GM20431 (cell line): ENCODE measurements around the gene KIF26A.
"Not testable (repeated sequence)": the region's sequence is repeated elsewhere in the genome, so short reads cannot be mapped to it uniquely, and the experiment has no call there.

ENCODE experiments used
- in situ Hi-C: fragments of 300-500 bp; cut with MseI, MboI; formaldehyde crosslinking; loops from one replicate; pipeline ENCODE4 v1.15.0; 2020; ENCODE audit warnings: low sequenced_read_pairs; ENCODE audit not compliant: unreplicated experiment

KIF26A gene

GRCh38 chr14:104202259-104203070, 64.1 kb downstream of the KIF26A start:
- in situ Hi-C loops = no loop called here

DNA sequence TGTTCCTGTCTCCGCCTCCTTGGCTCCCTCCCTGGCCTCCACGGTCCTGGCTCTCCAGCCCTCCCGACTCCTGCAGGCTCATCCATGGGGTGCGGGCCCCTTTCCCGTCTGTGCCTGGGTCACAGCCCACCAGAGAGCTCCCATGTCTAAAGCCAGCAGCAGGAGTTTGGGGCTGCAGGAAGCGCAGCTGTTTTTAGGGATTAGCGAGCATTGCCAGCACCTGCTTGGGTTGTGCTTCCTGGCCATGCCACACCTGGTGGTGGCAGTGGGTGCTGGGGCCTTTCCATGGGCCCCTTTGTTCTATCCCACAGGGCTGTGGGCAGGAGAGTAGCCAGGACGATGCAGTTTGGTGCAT, 64.7 kb downstream of the KIF26A start:
- in situ Hi-C loops = no loop called here

DNA sequence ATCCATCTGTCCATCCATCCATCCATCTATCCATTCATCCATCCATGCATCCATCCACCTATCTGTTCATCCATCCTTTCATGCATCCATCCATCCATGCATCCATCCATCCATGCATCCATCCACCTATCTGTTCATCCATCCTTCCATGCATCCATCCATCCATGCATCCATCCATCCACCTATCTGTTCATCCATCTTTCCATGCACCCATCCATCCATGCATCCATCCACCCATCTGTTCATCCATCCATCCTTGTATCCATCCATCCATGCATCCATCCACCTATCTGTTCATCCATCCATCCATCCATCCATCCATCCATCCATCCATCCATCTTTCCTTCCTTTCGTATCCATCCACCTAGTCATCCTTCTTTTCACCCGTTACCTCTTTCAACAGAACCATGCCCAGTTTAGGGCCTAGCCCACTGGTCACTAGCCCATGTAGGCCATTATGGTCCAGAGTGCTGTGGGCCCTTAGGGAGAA, 66.3 kb downstream of the KIF26A start:
- in situ Hi-C loops = no loop called here

DNA sequence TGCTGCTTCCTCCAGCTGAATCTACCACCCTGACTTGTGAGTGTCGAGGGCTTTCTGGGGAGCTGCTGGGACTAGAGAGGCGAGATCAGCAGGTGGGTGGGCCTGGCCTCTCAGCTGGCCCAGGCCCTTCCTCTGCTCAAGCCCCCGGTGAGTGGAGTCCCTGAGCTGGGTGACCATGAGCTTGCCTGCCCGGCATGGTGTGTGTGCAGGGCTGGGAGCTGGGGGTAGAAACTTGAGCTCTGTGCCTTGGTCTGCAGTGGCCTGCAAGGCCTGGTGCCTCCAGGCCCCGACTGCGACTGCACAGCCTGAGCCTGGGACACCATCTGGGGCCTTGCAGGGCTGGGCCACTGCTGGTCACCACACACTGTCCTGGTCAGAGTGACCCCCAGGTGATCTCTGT, 67.4 kb downstream of the KIF26A start:
- in situ Hi-C loops = no loop called here

DNA sequence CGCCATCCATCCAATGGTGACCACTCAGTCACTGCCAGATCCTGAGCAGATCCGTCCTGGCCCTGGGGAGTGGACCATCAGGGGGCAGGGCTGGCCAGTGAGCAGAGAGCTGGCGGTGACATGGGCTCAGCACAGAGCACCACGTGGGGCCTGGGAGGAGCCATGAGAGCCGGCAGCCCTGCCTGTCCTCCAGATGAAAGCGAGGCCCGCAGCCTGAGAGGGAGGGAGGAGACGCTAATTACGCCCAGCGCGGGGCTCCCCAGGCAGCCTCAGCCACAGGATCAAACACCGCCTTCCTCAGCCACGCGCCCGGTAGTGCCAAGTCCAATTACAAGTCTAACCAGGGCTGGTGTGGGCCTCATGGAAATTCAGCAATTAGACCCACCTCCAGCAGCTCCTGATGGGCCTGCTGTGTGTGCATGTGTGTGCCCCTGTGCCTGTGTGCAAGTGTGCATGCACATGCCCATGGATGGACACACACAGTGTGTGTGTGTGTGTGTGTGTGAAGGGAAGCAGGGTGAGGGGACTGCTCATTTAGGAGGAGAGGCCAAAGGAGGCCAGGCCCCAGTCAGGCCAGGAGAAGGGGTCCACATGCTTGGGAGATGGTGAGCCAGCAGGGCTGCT, 68.0 kb downstream of the KIF26A start:
- in situ Hi-C loops = no loop called here

DNA sequence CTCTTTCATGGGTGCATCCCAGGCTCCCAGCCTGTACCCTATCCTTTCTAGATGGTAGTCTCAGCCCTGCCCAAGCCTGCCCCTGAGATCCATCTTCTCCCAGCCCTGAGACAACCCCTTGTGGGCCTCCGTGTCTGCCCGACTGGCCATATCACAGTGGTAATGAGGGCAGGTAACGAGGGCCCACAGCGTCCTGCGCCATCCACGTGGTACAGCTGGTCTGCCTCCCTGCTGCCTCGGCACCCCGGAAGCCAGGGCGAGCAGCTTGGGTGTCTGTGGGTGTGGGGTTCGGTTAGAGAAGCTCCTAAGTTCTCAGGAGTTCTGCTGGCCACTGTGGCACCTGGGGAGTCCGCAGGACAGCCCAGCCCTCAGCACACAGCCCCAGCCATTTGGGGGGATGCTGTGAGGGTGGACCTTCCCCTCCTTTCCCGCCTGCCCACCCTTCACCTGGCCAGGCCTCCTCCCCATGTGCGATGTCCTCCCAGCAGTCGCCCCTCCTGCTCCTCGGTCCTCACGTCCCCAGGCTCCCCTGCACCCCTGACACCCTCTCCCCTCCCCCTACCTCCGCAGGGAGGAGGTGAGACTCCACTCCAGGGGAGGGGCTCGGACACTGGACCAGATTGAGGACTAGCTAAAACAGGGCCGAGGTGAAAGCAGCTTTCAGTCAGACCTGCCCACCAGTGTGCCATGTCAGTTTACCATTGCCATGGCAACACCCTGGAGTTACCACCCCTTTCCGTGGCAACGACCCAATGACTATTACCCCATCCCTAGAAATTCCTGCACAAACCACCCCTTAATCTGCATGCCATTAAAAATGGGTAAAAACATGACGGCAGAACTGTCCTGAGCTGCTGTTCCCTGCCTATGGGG, 69.0 kb downstream of the KIF26A start:
- in situ Hi-C loops = no loop called here

DNA sequence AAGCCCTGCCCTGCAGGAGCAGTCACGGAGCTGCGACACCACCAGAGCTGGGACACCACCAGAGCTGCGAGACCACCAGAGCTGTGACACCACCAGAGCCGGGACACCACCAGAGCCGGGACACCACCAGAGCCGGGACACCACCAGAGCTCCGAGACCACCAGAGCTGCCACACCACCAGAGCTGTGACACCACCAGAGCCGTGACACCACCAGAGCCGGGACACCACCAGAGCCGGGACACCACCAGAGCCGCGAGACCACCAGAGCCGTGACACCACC, 69.6 kb downstream of the KIF26A start:
- in situ Hi-C loops = not testable (repeated sequence)

DNA sequence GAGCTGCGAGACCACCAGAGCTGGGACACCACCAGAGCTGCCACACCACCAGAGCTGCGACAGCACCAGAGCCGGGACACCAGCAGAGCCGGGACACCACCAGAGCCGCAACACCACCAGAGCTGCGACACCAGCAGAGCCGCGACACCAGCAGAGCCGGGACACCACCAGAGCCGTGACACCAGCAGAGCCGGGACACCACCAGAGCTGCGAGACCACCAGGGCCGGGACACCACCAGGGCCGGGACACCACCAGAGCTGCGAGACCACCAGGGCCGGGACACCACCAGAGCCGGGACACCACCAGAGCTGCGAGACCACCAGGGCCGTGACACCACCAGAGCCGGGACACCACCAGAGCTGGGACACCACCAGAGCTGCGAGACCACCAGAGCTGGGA, 69.9 kb downstream of the KIF26A start:
- in situ Hi-C loops = not testable (repeated sequence)

- in situ Hi-C loops = not testable (repeated sequence)
Measured at GRCh38 chr14:104209071-104209470, 70.7 kb downstream of the KIF26A start.

- in situ Hi-C loops = no loop called here
Measured at GRCh38 chr14:104209985-104210816, 71.8 kb downstream of the KIF26A start.

GRCh38 chr14:104210817-104211195, 72.4 kb downstream of the KIF26A start:
- in situ Hi-C loops = no loop called here

DNA sequence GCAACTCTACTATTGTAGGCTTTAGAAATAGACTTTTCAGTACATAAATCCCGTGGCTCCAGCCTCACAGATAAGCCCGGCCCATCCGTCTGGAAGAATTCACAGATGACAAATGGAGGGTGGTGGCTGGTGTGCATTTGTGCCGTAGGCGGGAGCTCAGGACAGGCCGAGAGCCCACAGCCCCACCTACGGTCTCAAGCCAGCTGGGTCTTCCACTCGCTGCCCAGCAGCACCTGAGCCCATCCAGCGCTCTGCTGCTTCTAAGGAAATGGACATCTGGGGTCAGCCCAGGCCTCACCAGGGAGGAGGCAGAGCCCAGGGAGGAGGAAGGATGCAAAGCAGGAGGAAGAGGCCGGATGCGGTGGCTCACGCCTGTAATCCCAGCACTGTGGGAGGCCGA, 72.8 kb downstream of the KIF26A start:
- in situ Hi-C loops = no loop called here

DNA sequence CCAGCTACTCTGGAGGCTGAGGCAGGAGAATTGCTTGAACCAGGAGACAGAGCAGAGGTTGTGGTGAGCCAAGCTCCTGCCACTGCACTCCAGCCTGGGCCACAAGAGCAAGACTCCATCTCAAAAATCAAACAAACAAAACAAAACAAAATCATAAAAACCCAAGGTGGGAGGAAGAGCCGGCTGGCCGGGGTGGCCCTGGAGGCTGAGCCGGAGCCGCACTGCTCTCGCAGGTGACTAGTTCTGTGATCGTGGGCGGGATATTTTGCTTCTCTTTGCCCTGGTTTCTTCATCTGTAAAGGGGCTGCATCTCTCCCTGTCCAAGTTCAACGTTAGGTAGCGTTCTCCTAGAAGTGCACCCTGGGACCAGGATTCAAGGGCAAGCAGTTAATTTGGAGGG, 73.4 kb downstream of the KIF26A start:
- in situ Hi-C loops = no loop called here

GRCh38 chr14:104212206-104213095, 74.1 kb downstream of the KIF26A start:
- in situ Hi-C loops = no loop called here

DNA sequence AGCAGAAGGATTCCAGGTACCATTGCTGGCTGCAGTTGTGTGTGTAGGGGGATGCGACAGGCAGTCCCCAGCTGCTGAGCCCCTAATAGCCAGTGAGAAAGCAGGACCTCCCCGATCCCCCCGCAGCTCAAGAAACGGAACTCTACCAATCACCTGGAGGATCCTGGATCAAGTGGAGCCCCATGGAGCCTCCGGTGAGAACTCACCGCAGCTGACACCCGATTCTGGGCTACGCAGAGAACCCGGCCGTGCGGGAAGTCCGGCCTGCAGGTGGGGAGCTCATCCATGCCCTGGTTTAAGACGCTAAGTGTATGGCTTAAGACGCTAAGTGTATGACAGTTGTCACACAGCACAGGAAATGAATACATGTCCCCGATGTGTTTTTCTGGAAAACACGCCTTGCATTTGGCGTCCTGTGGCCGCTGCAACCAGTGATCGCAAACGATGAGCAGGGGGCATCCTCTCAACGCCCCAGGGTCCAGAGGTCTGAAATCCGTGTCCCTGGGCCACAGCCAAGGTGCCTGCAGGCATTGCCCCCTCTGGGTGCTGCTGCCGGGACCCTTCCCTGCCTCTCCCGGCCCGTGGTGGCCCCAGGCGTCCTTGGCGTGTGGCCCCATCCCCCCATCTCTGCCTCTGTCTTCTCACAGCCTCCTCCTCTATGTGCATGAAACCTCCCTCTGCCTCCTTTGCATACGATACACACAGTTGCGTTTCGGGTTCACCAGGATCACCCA, 75.1 kb downstream of the KIF26A start:
- in situ Hi-C loops = no loop called here

DNA sequence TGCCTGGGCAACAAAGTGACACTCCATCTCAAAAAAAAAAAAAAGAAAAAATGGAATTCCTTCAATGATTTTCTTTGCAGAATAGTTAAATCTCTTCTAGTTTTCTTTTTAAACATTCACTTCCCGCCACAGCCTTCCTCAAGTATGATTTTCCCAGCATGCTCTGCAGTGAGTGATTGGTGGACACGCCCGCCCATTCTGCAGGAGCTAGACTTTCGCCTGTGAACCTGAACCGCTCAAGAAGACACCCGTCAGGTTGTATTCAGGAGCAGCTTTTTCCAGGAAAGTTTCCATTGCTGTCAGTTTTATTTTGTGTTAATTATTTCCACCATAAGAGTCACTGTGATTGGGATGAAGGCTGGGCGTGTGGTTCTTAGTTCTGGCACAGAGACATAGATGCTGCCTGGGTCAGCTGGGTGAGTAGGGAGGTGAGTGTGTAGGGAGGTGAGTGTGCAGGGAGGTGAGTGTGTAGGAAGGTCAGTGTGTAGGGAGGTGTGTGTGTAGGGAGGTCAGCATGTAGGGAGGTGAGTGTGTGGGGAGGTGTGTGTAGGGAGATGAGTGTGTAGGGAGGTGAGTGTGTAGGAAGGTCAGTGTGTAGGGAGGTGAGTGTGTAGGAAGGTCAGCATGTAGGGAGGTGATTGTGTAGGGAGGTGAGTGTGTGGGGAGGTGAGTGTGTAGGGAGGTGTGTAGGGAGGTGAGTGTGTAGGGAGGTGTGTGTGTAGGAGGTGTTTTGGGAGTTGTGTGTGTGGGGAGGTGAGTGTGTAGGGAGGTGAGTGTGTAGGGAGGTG, 76.2 kb downstream of the KIF26A start:
- in situ Hi-C loops = no loop called here

- in situ Hi-C loops = no loop called here
Measured at GRCh38 chr14:104215706-104216334, 77.4 kb downstream of the KIF26A start.
